Measurements from ENCODE around the gene THOC1.
A peak's percentile ranks its signal among the peaks of the same experiment; 100 is the strongest.
"Not testable (repeated sequence)": the region's sequence is repeated elsewhere in the genome, so short reads cannot be mapped to it uniquely, and the experiment has no call there.

Gene THOC1, protein sequence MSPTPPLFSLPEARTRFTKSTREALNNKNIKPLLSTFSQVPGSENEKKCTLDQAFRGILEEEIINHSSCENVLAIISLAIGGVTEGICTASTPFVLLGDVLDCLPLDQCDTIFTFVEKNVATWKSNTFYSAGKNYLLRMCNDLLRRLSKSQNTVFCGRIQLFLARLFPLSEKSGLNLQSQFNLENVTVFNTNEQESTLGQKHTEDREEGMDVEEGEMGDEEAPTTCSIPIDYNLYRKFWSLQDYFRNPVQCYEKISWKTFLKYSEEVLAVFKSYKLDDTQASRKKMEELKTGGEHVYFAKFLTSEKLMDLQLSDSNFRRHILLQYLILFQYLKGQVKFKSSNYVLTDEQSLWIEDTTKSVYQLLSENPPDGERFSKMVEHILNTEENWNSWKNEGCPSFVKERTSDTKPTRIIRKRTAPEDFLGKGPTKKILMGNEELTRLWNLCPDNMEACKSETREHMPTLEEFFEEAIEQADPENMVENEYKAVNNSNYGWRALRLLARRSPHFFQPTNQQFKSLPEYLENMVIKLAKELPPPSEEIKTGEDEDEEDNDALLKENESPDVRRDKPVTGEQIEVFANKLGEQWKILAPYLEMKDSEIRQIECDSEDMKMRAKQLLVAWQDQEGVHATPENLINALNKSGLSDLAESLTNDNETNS

DNA sequence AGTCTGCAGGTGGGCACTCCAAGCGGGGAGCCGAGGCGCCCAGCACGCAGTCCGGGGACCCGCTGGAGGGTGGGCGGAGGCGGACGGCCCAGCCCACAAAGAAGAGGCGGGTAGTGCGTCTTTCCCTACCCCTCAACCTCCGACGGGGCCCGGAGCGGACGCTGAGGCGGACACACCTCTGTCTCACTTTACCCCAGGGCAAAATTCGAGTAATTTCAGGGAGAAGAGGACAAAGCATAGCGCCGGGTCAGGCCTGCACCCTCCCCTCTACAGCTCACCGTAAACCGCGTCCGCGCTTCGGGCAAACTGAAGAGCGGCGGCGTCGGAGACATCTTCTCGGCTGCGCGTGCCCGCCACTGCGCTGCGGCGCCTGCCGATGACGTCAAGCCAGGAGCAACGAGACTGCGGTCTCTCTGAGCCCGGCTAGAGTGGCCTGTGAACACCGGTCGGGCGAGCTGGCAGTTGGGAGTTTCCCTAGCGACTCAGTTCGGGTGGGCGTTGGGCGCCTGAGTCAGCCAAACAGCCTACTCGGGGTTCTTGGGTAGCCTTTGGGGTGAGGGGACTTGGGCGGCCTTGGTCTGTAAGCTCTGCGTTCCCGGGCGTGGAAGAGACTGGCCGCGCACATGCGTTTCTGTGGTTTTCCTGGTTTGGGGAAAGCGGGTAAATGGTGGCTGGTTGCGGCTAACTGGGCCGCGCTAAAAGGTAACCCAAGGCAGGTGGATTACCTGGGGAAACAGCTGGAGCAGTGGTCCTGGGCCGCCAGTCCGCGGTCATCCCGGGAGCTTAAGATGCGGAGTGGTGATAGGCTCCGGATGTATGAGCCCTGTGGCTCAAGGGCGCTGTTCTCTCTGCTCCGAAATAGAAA lies at the start of gene THOC1:
Gene THOC1, minus strand, starts transcription at position 360 of the 865 bp plus-strand sequence. Its CDS starts 28 bp downstream, at position 332.
- TF ChIP-seq, protein P1, sequence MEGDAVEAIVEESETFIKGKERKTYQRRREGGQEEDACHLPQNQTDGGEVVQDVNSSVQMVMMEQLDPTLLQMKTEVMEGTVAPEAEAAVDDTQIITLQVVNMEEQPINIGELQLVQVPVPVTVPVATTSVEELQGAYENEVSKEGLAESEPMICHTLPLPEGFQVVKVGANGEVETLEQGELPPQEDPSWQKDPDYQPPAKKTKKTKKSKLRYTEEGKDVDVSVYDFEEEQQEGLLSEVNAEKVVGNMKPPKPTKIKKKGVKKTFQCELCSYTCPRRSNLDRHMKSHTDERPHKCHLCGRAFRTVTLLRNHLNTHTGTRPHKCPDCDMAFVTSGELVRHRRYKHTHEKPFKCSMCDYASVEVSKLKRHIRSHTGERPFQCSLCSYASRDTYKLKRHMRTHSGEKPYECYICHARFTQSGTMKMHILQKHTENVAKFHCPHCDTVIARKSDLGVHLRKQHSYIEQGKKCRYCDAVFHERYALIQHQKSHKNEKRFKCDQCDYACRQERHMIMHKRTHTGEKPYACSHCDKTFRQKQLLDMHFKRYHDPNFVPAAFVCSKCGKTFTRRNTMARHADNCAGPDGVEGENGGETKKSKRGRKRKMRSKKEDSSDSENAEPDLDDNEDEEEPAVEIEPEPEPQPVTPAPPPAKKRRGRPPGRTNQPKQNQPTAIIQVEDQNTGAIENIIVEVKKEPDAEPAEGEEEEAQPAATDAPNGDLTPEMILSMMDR (IDR thresholded peaks at IDR 0.05; ENCODE audit: low read depth, low read length), result no peak
- DNase-seq (ENCODE audit: low read depth in 2 of 2), result peak; percentile 91 to 94
- H3K4me3 ChIP-seq (replicated peaks in 1 of 2; ENCODE audit: low read depth in 2 of 2, low read length in 2 of 2), result peak within 1 kb of the TSS; percentile 93 to 95

DNA sequence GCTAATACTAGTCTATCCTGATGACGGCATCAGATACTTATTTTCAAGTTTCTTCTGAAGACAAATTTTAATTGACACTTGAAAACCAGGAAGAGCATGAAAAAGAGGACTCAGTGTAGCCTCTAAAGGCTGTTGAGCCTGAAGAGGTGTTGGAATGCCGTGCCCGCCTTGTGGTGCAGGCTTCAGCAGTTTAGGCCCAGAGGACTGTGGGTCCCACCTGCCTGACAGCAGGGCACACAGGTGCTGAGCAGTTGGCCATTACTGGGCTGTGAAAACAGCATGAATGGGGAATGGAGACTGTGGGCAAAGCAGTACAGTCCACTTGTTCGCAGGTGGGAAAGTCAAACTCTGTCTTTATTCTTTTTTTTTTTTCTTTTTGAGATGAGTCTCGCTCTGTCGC lies 49.8 kb upstream of the THOC1 start:
- no peak overlapping the region for H3K4me3 ChIP-seq (replicated peaks in 1 of 2; ENCODE audit: low read depth in 2 of 2, low read length in 2 of 2)
- DNase-seq (ENCODE audit: low read depth in 2 of 2), result no peak
- TF ChIP-seq, protein P1 (IDR thresholded peaks at IDR 0.05; ENCODE audit: low read depth, low read length), result no peak

DNA sequence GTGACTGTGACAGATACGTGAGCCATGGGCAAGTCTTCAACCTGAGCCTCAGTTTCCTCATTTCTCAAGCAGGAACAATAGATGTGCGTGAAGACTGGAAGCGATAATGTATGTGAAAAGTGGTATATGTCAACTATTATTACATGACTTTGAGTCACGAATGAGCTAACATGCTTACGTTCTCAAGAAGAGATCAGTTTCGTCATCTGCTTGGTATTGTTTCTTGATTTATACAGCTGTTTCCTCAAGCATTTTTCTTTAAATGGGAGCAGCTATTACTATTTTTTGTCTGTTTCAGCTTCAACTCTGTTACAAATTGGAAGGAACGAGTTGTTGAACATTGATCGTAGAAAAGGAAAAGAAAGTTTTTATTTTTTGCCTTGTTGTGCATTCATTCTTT lies 48.5 kb upstream of the THOC1 start:
- peak in 1 of 2 donors; percentile 48 for DNase-seq (ENCODE audit: low read depth in 2 of 2)
- TF ChIP-seq, protein P1 (IDR thresholded peaks at IDR 0.05; ENCODE audit: low read depth, low read length), result no peak
- no peak overlapping the region for H3K4me3 ChIP-seq (replicated peaks in 1 of 2; ENCODE audit: low read depth in 2 of 2, low read length in 2 of 2)

DNA sequence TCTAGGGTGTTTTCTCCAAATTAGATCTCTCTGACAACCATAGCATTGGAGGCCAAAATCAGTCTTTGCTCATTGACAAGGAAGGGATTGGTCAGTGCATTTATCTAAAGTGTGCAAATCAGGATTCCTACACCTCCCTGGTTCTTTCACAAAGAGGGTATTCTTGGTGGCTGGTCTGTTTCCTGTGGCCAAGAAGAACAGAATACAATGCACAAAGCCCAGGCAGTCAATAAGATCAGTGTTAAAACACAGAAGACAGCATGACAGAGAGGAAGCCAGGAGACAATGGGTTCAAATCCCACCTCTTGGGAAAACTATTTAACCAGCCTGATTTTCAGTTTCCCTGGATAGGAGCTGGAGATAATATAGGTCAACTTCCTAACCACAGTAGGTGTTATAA lies 46.1 kb upstream of the THOC1 start:
- TF ChIP-seq, protein P1 (IDR thresholded peaks at IDR 0.05; ENCODE audit: low read depth, low read length), result no peak
- no peak for DNase-seq (ENCODE audit: low read depth in 2 of 2)
- H3K4me3 ChIP-seq (replicated peaks in 1 of 2; ENCODE audit: low read depth in 2 of 2, low read length in 2 of 2), result no peak overlapping the region

DNA sequence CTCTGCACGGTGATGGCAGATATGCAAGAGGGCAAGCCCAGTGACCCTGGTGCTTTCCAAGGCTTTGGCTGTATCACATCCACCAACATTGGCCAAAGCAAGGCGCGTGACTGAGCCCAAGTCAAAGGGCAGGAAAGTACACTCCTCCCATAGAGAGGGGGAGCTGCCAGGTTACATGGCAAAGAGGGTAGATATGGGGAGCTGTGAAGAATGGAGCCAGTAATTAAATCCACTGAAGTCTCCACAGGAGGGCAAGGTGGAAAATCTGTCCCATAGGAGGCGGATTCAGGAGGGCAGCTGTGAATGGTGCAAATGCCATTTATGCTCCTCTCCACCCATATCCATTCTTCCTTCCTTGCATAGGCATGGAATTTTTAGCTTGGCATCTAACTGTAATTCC lies 44.6 kb upstream of the THOC1 start:
- TF ChIP-seq, protein P1 (IDR thresholded peaks at IDR 0.05; ENCODE audit: low read depth, low read length), result no peak
- no peak overlapping the region for H3K4me3 ChIP-seq (replicated peaks in 1 of 2; ENCODE audit: low read depth in 2 of 2, low read length in 2 of 2)
- no peak for DNase-seq (ENCODE audit: low read depth in 2 of 2)

DNA sequence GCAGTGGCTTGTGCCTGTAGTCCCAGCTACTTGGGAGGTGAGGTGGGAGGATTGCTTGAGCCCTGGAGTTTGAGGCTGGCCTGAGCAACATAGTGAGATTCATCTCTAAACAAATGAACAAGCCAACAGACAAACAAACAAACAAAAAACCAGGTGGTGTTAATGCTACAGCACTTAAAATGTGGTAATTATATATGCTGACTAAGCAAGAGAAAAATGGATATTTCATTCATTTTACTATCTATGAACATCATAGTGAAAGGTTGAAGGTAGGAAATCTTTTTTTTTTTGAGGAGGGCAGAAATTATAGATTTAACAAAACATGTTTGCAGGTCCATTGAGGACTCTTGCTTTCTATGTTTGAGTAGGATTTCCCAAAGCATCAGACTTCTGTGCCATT lies 42.2 kb upstream of the THOC1 start:
- H3K4me3 ChIP-seq (replicated peaks in 1 of 2; ENCODE audit: low read depth in 2 of 2, low read length in 2 of 2), result no peak overlapping the region
- DNase-seq (ENCODE audit: low read depth in 2 of 2), result no peak
- TF ChIP-seq, protein P1 (IDR thresholded peaks at IDR 0.05; ENCODE audit: low read depth, low read length), result no peak

DNA sequence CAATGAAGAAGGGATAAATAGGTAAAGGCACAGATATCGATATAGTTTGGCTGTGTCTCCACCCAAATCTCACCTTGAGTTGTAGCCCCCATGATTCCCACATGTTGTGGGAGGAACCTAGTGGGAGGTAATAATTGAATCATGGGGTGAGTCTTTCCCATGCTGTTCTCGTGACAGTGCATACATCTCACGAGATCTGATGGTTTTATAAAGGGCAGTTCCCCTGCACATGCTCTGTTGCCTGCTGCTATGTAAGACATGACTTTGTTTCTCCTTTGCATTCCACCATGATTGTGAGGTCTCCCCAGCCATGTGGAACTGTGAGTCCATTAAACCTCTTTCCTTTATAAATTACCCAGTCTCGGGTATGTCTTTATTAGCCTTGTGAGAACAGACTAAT lies 40.2 kb upstream of the THOC1 start:
- H3K4me3 ChIP-seq (replicated peaks in 1 of 2; ENCODE audit: low read depth in 2 of 2, low read length in 2 of 2); DNase-seq (ENCODE audit: low read depth in 2 of 2): not testable (repeated sequence)
